ENCODE data around the gene NME4.
"Not testable (repeated sequence)": the region's sequence is repeated elsewhere in the genome, so short reads cannot be mapped to it uniquely, and the experiment has no call there.

Gene NME4

GRCh38 chr16:399340-400019 is 2.5 kb downstream of the NME4 start:
- DNase-seq: no peak

GRCh38 chr16:400061-400591 is 3.1 kb downstream of the NME4 start:
- no peak for DNase-seq

DNA sequence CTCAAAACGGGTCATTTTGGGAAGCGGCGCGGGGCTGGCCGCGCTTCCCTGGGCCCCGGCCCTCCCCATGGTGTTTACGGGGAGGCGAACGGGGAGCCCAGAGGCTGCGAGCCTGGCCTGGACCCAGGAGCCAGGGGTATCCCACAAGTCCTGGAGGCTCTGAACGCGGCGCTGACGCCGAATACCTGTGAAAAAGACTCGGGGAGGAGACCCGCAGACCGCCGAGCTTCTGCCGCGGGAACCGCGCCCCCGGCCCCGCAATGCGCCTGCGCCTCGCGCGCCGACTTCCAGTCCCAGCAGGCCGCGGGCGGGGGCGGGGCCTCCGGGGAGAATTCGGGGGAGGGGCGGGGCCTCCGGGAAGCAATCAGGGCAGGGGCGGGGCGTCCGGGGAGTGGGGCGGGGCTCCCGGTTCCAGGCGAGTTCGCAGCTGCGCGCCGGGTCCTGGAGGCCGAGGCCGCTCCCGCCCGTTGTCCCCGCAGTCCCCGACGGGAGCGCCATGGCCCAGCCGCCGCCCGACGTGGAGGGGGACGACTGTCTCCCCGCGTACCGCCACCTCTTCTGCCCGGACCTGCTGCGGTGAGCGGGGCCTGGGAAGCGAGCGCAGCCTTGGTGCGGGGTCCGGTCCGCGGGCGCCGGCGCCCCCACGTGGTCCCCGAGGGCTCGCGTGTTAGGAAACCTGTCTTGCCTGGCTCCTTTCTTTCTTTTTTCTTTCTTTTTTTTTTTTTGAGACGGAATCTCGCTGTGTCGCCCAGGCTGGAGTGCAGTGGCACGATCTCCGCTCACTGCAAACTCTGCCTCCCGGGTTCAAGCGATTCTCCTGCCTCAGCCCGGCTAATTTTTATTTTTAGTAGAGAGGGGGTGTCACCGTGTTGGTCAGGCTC is 4.7 kb downstream of the NME4 start, which contains the start of gene DECR2:
DECR2 (plus strand) TSS at position 418 of the 881 bp plus-strand sequence; CDS start at position 497, 79 bp downstream.
- DNase-seq: peak; percentile 99

- DNase-seq: no peak
Measured at GRCh38 chr16:404971-405486, 8.0 kb downstream of the NME4 start.

- DNase-seq: no peak
Measured at GRCh38 chr16:405548-406506, 8.8 kb downstream of the NME4 start.

DNA sequence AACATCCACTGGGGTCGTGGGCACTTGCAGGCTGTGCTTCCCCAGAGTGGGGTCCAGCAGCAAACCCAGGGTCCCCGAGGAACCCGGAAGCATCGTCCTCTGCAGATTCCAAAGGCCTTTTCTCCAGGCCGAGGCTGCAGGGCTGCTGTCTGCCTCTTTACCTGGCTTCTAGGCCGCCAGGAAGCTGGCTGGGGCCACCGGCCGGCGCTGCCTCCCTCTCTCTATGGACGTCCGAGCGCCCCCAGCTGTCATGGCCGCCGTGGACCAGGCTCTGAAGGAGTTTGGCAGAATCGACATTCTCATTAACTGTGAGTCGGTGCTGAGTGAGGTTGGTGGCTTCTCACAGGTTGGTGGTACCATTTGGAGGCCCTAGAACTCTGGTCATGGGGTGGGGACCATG is 10.3 kb downstream of the NME4 start:
- DNase-seq: no peak

- no peak for DNase-seq
Measured at GRCh38 chr16:410516-411178, 13.6 kb downstream of the NME4 start.

GRCh38 chr16:411576-412265 is 14.7 kb downstream of the NME4 start:
- DNase-seq: no peak

- no peak for DNase-seq
Measured at GRCh38 chr16:414395-415169, 17.6 kb downstream of the NME4 start.

DNA sequence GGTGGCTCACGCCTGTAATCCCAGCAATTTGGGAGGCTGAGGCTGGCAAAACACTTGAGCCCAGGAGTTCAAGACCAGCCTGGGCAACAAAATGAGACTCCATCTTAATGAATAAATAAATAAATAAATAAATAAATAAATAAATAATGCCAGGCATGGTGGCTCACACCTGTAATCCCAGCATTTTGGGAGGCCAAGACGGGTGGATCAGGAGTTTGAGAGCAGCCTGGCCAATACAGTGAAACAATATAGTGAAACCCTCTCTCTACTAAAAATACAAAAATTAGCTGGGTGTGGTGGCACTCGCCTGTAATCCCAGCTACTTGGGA is 18.1 kb downstream of the NME4 start:
- DNase-seq: not testable (repeated sequence)

GRCh38 chr16:422179-422578 is 25.2 kb downstream of the NME4 start:
- DNase-seq: not testable (repeated sequence)

DNA sequence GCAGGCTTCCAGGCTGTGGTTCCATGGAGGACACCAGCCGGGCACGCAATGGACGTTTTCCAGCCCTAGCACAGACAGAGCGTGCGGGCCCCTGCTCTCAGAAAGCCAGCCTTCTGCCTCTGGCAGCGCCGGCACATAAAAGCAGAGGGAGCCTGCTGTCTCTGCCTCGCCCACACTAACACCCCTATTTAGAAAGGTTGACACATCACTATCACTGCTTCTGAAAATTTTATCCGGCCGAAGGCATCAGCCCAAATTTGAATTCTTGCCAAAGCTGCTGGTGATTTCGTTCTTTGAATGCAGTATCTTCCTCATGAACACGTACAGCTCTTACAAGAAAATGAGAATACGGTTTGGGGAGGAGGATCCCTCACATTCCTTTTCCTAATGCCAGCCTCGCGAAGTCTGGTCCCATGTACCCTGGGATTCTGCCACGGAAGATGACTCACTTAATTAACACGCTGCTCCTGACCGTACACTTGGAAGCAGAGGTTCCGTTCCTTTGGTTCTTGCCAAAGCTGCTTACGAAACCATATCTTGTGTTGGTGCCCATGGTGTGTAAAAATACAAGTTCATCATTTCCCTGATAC is 27.1 kb downstream of the NME4 start:
- DNase-seq: no peak

DNA sequence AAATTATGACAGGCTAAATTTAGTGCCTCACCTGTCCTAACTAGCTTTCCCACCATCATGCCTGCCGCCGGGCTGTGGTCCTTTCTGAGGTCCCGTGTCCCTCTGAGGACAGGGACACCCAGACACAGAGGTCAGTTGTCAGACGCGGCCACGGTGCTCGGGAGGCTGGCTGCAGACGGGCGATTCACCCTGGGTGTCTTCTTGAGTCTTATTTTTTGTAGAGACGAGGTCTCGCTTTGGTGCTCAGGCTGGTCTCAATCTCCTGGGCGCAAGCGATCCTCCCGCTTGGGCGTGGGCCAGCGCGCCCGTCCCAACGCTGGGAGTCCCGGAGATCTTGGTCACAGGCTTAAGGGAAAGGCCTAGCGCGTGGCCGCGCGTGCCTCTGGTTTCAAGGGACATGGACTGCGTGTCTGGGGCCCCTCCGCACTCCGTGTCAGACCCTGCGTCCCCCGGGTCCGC is 27.7 kb downstream of the NME4 start:
- DNase-seq: no peak

GRCh38 chr16:425082-425718 is 28.2 kb downstream of the NME4 start, which contains the start of gene RAB11FIP3:
Gene RAB11FIP3, plus strand, starts transcription at chr16:425649. Its CDS starts 358 bp downstream, at chr16:426007.
- DNase-seq: peak; percentile 87

GRCh38 chr16:425740-426114 is 28.7 kb downstream of the NME4 start:
- DNase-seq: peak; percentile 52

DNA sequence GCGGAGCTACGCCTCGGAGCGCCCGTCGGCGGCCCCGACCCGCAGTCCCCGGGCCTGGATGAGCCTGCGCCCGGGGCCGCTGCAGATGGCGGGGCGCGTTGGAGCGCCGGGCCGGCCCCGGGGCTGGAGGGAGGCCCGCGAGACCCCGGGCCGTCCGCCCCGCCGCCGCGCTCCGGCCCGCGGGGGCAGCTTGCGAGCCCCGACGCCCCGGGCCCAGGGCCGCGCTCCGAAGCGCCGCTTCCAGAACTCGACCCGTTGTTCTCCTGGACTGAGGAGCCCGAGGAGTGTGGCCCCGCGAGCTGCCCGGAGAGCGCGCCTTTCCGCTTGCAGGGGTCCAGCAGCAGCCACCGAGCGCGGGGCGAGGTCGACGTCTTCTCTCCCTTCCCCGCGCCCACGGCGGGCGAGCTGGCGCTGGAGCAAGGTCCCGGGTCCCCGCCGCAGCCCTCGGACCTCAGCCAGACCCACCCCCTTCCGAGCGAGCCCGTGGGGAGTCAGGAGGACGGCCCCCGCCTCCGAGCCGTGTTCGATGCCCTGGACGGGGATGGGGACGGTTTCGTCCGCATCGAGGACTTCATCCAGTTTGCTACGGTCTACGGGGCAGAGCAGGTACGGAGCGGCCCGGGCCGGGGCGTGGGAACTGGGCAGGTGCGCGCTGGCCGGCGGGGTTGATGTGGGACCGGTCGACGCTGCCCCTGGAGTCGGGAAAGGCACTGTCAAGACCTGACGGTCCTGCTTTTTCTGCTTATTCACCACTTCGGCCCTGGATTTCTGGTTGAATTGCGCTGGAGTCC is 29.3 kb downstream of the NME4 start:
- DNase-seq: peak; percentile 21

DNA sequence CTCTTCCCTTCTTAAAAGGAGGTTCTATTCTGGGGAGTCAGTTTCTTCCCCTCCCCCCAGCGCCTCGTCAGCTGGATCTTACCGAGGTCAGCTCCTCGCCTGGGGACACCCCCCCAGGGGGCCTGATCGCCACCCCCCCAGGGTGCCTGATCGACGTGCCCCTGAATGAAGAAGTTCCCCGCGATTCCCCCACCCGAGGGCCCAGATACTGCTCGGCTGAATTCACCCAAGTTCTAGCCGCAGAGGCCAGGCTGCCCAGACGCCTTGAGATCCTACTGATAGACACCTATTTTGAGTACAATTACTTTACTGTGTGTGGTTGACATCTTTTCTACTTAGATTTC is 29.9 kb downstream of the NME4 start:
- peak; percentile 11 for DNase-seq

DNA sequence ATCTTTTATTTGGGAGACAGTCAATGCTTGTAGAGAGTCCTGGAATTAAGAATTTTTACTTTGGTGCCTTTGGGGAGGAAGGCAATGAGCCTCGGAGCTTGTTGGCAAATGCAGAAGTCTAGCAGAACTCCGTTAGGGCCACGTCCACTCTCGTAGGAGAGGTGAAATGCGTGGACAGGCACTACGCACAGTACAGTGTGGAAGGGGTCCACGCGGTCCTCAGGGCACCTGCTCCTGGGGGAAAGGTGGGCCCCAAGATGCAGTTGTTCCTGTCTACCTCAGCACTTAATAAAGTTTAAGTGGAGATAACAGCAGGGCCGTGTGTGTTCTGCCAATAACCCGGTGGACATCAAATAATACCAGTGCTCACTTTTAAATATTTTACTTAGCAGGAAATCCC is 30.3 kb downstream of the NME4 start:
- DNase-seq: no peak

DNA sequence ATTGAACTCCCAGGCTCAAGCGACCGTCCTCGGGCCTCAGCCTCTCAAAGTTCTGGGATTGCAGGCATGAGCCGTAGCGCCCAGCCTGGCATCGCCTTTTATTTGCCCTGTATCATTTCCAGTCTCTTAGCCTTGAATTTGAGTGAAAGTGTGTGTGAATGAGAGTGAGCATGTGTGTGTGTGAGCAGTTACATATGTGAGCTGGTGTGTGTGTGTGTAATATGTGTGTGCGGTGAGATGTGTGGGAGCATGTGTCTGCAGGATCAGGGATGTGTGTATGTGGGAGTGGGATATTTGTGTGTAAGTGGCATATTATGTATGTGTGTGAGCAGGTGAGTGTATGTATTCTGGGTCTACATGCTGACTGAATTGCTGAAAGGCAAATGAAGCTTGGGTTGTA is 33.9 kb downstream of the NME4 start:
- DNase-seq: no peak
